Upper lobe of left lung (tissue), 6 donors: Measurements from ENCODE around the gene C1orf159. TPM values are rescaled to one million over a fixed set of nuclear protein-coding genes. Genes with fewer than 3 reads are reported as not detected.
"Not testable (repeated sequence)": the region's sequence is repeated elsewhere in the genome, so short reads cannot be mapped to it uniquely, and the experiment has no call there.

ENCODE experiments used
- ATAC-seq, 2 donors: fragments of 200-7000 bp; cut with Tn5 transposase; one replicate each; pipeline ENCODE4 v1.9.1; 2022; ENCODE audit warnings: mild to moderate bottlenecking in 2 of 2, moderate library complexity in 2 of 2; ENCODE audit not compliant: low FRiP score in 2 of 2
- DNase-seq, 2 donors: peaks; one replicate each; pipeline ENCODE4 v3.0.0-alpha.2; 2019 to 2020
- H3K27ac ChIP-seq, 4 donors: fragments of 200-600 bp; sonication (generic); one replicate each; pipeline ENCODE4 v1.5.1; 2016 to 2019
- H3K27me3 ChIP-seq, 4 donors: fragments of 200-600 bp; sonication (generic); one replicate each; pipeline ENCODE4 v1.5.1; 2017 to 2019
- H3K36me3 ChIP-seq, 4 donors: fragments of 200-600 bp; sonication (generic); one replicate each; pipeline ENCODE4 v1.5.1; 2016 to 2019
- H3K4me1 ChIP-seq, 4 donors: fragments of 200-600 bp; sonication (generic); one replicate each; pipeline ENCODE4 v1.5.1; 2018 to 2019
- H3K4me3 ChIP-seq, 4 donors: fragments of 200-600 bp; sonication (generic); one replicate each; pipeline ENCODE4 v1.5.1; 2017 to 2019; ENCODE audit warnings: mild to moderate bottlenecking in 2 of 4, moderate library complexity in 1 of 4
- H3K9me3 ChIP-seq, 4 donors: fragments of 200-600 bp; sonication (generic); one replicate each; pipeline ENCODE4 v1.5.1; 2018 to 2019
- CTCF ChIP-seq, 6 experiments: fragments of 450-650 bp in 4 of 6; fragments of 200-600 bp in 2 of 6; sonication (generic) in 2 of 6; IDR thresholded peaks; one replicate each; pipeline ENCODE4 v1.5.1; 2016 to 2019; ENCODE audit warnings: antibody characterized with exemption in 6 of 6
- EP300 ChIP-seq, 4 donors: sonication (generic); formaldehyde crosslinking; IDR thresholded peaks; one replicate each; pipeline ENCODE4 v1.5.1; 2017; ENCODE audit warnings: antibody characterized with exemption in 4 of 4, control low read depth in 2 of 4
- POLR2A ChIP-seq, 4 donors: fragments of 450-650 bp; IDR thresholded peaks; one replicate each; pipeline ENCODE4 v1.5.1; 2016 to 2017; ENCODE audit warnings: antibody characterized with exemption in 4 of 4, mild to moderate bottlenecking in 2 of 4
- POLR2AphosphoS5 ChIP-seq, 2 donors: sonication (generic); formaldehyde crosslinking; IDR thresholded peaks; one replicate each; pipeline ENCODE4 v1.5.1; 2017; ENCODE audit warnings: antibody characterized with exemption in 2 of 2
- WGBS, 2 donors: methylation state at CpG; one replicate each; pipeline ENCODE4 v1.1.5; 2017 to 2018; 5-methylcytosine and 5-hydroxymethylcytosine counted together
- total RNA-seq, 6 donors: library from RNA; depleted of rRNA in 4 of 6; stranded (reverse); fragments of >200 nt in 4 of 6; gene quantifications; one replicate each; pipeline versions ENCODE4 v1.1.0 to v1.2.1, GENCODE V29; 2016 to 2021
- donor health status: DM: no; HTN: no; CAD: no; lungs with moderate emphysema.
- donor health status: DM: no; HTN: yes; CAD: no; lungs with severe emphysema.

C1orf159 gene
- total RNA-seq, 6 donors from 2014 or later, result 5.7 to 34.6 (median 15.2) TPM

- Histone ChIP-seq H3K36me3 (peaks cover 0 to 1% (median under 1%) of the 10 kb centered on the region in 4 donors), H3K4me3 (peak overlapping the region in 1 of 4 donors; percentile 67), H3K27ac (no peak overlapping the region), H3K27me3 (peaks cover 0 to 64% (median 28%) of the 10 kb centered on the region in 4 donors), H3K9me3 (no peaks in the 10 kb centered on the region), H3K4me1 (peaks cover 25 to 42% (median 31%) of the 10 kb centered on the region in 4 donors)
- no peak for ATAC-seq
- peak in 1 of 2 donors; percentile 81 for DNase-seq
- 47 to 48% methylated on average over 38 of the region's 38 CpGs for WGBS, 2 donors
- no peak for TF ChIP-seq CTCF (IDR thresholded peaks at IDR 0.05)
- TF ChIP-seq POLR2AphosphoS5 (IDR thresholded peaks at IDR 0.05), result no peak
- no peak for TF ChIP-seq EP300 (IDR thresholded peaks at IDR 0.05)
- no peak for TF ChIP-seq POLR2A (IDR thresholded peaks at IDR 0.05)
These were observed 55.4 kb downstream of the C1orf159 start for GRCh38 chr1:1060281-1061000.

GRCh38 chr1:1059494-1060280, 56.2 kb downstream of the C1orf159 start:
- peaks cover 0 to 9% (median 4%) of the 10 kb centered on the region in 4 donors for H3K36me3 ChIP-seq
- peak; percentile 77 to 90 for ATAC-seq
- H3K27ac ChIP-seq, result no peak overlapping the region
- peaks cover 25 to 42% (median 31%) of the 10 kb centered on the region in 4 donors for H3K4me1 ChIP-seq
- 5 to 7% methylated on average over 22 to 35 of the region's 69 CpGs for WGBS, 2 donors
- DNase-seq, result peak; percentile 90 to 100
- peaks cover 0 to 64% (median 28%) of the 10 kb centered on the region in 4 donors for H3K27me3 ChIP-seq
- peak overlapping the region; percentile 40 to 67 (median 58) for H3K4me3 ChIP-seq
- no peak for TF ChIP-seq POLR2AphosphoS5 (IDR thresholded peaks at IDR 0.05)
- TF ChIP-seq POLR2A (IDR thresholded peaks at IDR 0.05), result no peak
- TF ChIP-seq CTCF (IDR thresholded peaks at IDR 0.05), result peak in 1 of 6 experiments; percentile 25
- H3K9me3 ChIP-seq, result no peaks in the 10 kb centered on the region

- Histone ChIP-seq H3K27ac (no peak overlapping the region), H3K9me3 (no peaks in the 10 kb centered on the region), H3K27me3 (peaks cover 0 to 57% (median 26%) of the 10 kb centered on the region in 4 donors), H3K36me3 (peaks cover 0 to 16% (median 8%) of the 10 kb centered on the region in 4 donors), H3K4me1 (peaks cover 20 to 37% (median 26%) of the 10 kb centered on the region in 4 donors), H3K4me3 (peak overlapping the region; percentile 40 to 67 (median 58))
- ATAC-seq, result peak in 1 of 2 donors; percentile 33
- DNase-seq, result no peak
- WGBS, 2 donors, result 2 to 3% methylated on average over 17 to 26 of the region's 48 CpGs
- TF ChIP-seq POLR2AphosphoS5 (IDR thresholded peaks at IDR 0.05), result no peak
- peak in 3 of 6 experiments; percentile 27 to 44 (median 32) for TF ChIP-seq CTCF (IDR thresholded peaks at IDR 0.05)
These were observed 56.9 kb downstream of the C1orf159 start for GRCh38 chr1:1058921-1059493.

- no peak overlapping the region for H3K27ac ChIP-seq
- H3K4me1 ChIP-seq, result peaks cover 15 to 30% (median 23%) of the 10 kb centered on the region in 4 donors
- H3K27me3 ChIP-seq, result peaks cover 0 to 50% (median 26%) of the 10 kb centered on the region in 4 donors
- peaks cover 0 to 23% (median 14%) of the 10 kb centered on the region in 4 donors for H3K36me3 ChIP-seq
- TF ChIP-seq POLR2A (IDR thresholded peaks at IDR 0.05), result no peak
- no peak for TF ChIP-seq POLR2AphosphoS5 (IDR thresholded peaks at IDR 0.05)
- no peak for TF ChIP-seq CTCF (IDR thresholded peaks at IDR 0.05)
- TF ChIP-seq EP300 (IDR thresholded peaks at IDR 0.05), result no peak
- ATAC-seq, result no peak
- no peaks in the 10 kb centered on the region for H3K9me3 ChIP-seq
- peak overlapping the region in 2 of 4 donors; percentile 59 to 67 for H3K4me3 ChIP-seq
- WGBS, 2 donors, result 16 to 22% methylated on average over 24 of the region's 24 CpGs
- DNase-seq, result peak in 1 of 2 donors; percentile 59
These were observed 57.6 kb downstream of the C1orf159 start for GRCh38 chr1:1058088-1058905.

- H3K36me3 ChIP-seq, result peaks cover 0 to 28% (median 19%) of the 10 kb centered on the region in 4 donors
- not testable (repeated sequence) for H3K27ac ChIP-seq, H3K9me3 ChIP-seq, ATAC-seq, H3K4me3 ChIP-seq, DNase-seq
- 69 to 72% methylated on average over 14 to 15 of the region's 15 CpGs for WGBS, 2 donors
- peaks cover 15 to 28% (median 23%) of the 10 kb centered on the region in 4 donors for H3K4me1 ChIP-seq
- H3K27me3 ChIP-seq, result peaks cover 0 to 44% (median 24%) of the 10 kb centered on the region in 4 donors
These were observed 58.2 kb downstream of the C1orf159 start for GRCh38 chr1:1057769-1058087.
